Measurements from ENCODE around the gene RHOT2.

The RHOT2 gene

DNA sequence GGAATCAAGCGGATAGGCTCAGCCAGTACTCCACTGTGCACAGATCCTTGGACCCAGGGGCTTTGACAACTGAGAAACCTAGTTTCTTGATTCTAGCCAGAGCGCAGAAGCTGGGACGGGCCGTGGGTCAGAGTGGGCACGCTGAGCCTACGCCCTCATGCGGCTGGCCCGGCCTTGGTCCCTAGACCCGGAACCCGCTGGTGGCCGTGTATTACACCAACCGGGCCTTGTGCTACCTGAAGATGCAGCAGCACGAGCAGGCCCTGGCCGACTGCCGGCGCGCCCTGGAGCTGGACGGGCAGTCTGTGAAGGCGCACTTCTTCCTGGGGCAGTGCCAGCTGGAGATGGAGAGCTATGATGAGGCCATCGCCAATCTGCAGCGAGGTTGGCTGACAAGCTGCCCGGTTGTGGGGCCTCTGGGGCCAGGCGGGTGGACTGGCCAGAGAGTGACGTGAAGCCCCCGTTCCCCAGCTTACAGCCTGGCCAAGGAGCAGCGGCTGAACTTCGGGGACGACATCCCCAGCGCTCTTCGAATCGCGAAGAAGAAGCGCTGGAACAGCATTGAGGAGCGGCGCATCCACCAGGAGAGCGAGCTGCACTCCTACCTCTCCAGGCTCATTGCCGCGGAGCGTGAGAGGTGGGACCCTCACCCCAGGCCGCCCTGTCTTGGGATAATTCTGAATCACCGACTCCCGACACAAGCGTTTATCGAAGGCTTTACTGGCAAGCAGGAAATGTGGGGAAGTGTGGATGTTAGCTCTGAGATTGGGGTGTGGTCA is 13.2 kb downstream of the RHOT2 start:
- TF ChIP-seq EZH2 (IDR thresholded peaks at IDR 0.05; ENCODE audit: borderline replicate concordance, low read length): no peak
- TF ChIP-seq CTCF (IDR thresholded peaks at IDR 0.05; ENCODE audit: low read length): peak; percentile 26; the same call in 1 of the 2 replicates
- H3K9me3 ChIP-seq (ENCODE audit: low read length): no peaks in the 10 kb centered on the region
- H3K4me2 ChIP-seq (ENCODE audit: low read length): peak overlapping the region; percentile 98
- H3K4me3 ChIP-seq (ENCODE audit: low read depth, low read length, poor library complexity, severe bottlenecking): peak overlapping the region; percentile 86
- H3K4me1 ChIP-seq (ENCODE audit: insufficient read depth, low read length, severe bottlenecking): peaks cover 56% of the 10 kb centered on the region
- no peak overlapping the region for H2AFZ ChIP-seq (ENCODE audit: low read length)
- peak overlapping the region; percentile 86 for H3K9ac ChIP-seq (ENCODE audit: low read length)
- 0 out of 2 replicates have a peak, but pooled peaks cover 8% of the 10 kb centered on the region for H3K79me2 ChIP-seq (ENCODE audit: insufficient read depth, low read length)
- H3K36me3 ChIP-seq (ENCODE audit: insufficient read depth, low read length): peaks cover 29% of the 10 kb centered on the region
- H4K20me1 ChIP-seq (ENCODE audit: insufficient read depth, low read length): no peaks in the 10 kb centered on the region
- H3K27ac ChIP-seq (ENCODE audit: low read depth, low read length, poor library complexity, severe bottlenecking): peak overlapping the region; percentile 55
- no peaks in the 10 kb centered on the region for H3K9me2 ChIP-seq (ENCODE audit: low read depth, low read length)
- H3F3A ChIP-seq (ENCODE audit: insufficient read depth, low read length): no peaks in the 10 kb centered on the region
- no peaks in the 10 kb centered on the region for H3K27me3 ChIP-seq (ENCODE audit: insufficient read depth, low read length)

GRCh38 chr16:681746-682427 is 14.0 kb downstream of the RHOT2 start:
- peak overlapping the region; percentile 86 for H3K4me3 ChIP-seq (ENCODE audit: low read depth, low read length, poor library complexity, severe bottlenecking)
- no peaks in the 10 kb centered on the region for H3K9me2 ChIP-seq (ENCODE audit: low read depth, low read length)
- H3F3A ChIP-seq (ENCODE audit: insufficient read depth, low read length): no peaks in the 10 kb centered on the region
- no peak overlapping the region for H3K27ac ChIP-seq (ENCODE audit: low read depth, low read length, poor library complexity, severe bottlenecking)
- H3K9ac ChIP-seq (ENCODE audit: low read length): peak overlapping the region; percentile 86; the same call in 1 of the 2 replicates
- no peaks in the 10 kb centered on the region for H3K27me3 ChIP-seq (ENCODE audit: insufficient read depth, low read length)
- no peaks in the 10 kb centered on the region for H3K9me3 ChIP-seq (ENCODE audit: low read length)
- no peaks in the 10 kb centered on the region for H4K20me1 ChIP-seq (ENCODE audit: insufficient read depth, low read length)
- H3K4me2 ChIP-seq (ENCODE audit: low read length): peak overlapping the region; percentile 98
- no peak for TF ChIP-seq EZH2 (IDR thresholded peaks at IDR 0.05; ENCODE audit: borderline replicate concordance, low read length)
- no peak for TF ChIP-seq CTCF (IDR thresholded peaks at IDR 0.05; ENCODE audit: low read length)
- peaks cover 36% of the 10 kb centered on the region for H3K36me3 ChIP-seq (ENCODE audit: insufficient read depth, low read length)
- H3K4me1 ChIP-seq (ENCODE audit: insufficient read depth, low read length, severe bottlenecking): peaks cover 52% of the 10 kb centered on the region
- H3K79me2 ChIP-seq (ENCODE audit: insufficient read depth, low read length): 0 out of 2 replicates have a peak, but pooled peaks cover 8% of the 10 kb centered on the region
- H2AFZ ChIP-seq (ENCODE audit: low read length): no peak overlapping the region

GRCh38 chr16:682493-683395 is 14.8 kb downstream of the RHOT2 start:
- no peaks in the 10 kb centered on the region for H3K9me3 ChIP-seq (ENCODE audit: low read length)
- peaks cover 38% of the 10 kb centered on the region for H3K36me3 ChIP-seq (ENCODE audit: insufficient read depth, low read length)
- H2AFZ ChIP-seq (ENCODE audit: low read length): no peak overlapping the region
- no peaks in the 10 kb centered on the region for H3K9me2 ChIP-seq (ENCODE audit: low read depth, low read length)
- H3K79me2 ChIP-seq (ENCODE audit: insufficient read depth, low read length): 0 out of 2 replicates have a peak, but pooled peaks cover 8% of the 10 kb centered on the region
- TF ChIP-seq EZH2 (IDR thresholded peaks at IDR 0.05; ENCODE audit: borderline replicate concordance, low read length): no peak
- no peaks in the 10 kb centered on the region for H3F3A ChIP-seq (ENCODE audit: insufficient read depth, low read length)
- peak overlapping the region; percentile 86 for H3K4me3 ChIP-seq (ENCODE audit: low read depth, low read length, poor library complexity, severe bottlenecking)
- H3K4me1 ChIP-seq (ENCODE audit: insufficient read depth, low read length, severe bottlenecking): peaks cover 44% of the 10 kb centered on the region
- H3K27me3 ChIP-seq (ENCODE audit: insufficient read depth, low read length): no peaks in the 10 kb centered on the region
- H4K20me1 ChIP-seq (ENCODE audit: insufficient read depth, low read length): no peaks in the 10 kb centered on the region
- peak overlapping the region; percentile 82; the same call in 1 of the 2 replicates for H3K9ac ChIP-seq (ENCODE audit: low read length)
- H3K27ac ChIP-seq (ENCODE audit: low read depth, low read length, poor library complexity, severe bottlenecking): no peak overlapping the region
- peak overlapping the region; percentile 98 for H3K4me2 ChIP-seq (ENCODE audit: low read length)
